Measurements from ENCODE around the gene NR2E3.

- TF ChIP-seq CTCF (IDR thresholded peaks at IDR 0.05) (no peak), POLR2A (IDR thresholded peaks at IDR 0.05) (no peak)
Observed at GRCh38 chr15:71808311-71809020, 1.9 kb upstream of the NR2E3 start.

Data from heart left ventricle (tissue), 13 donors.